IMR-90 (cell line): ENCODE measurements around the gene DGLUCY. TPM values are rescaled to one million over a fixed set of nuclear protein-coding genes. Genes with fewer than 3 reads are reported as not detected.

Experiments used
- ATAC-seq: fragments of 200-7000 bp; cut with Tn5 transposase; 2 replicates; pipeline ENCODE4 v1.9.1; 2020; ENCODE audit warnings: low read depth, mild to moderate bottlenecking, moderate library complexity
- BruUV-seq: library from RNA; stranded (reverse); fragments of 400-500 nt; replicated peaks from 2 replicates; lab custom pipeline; 2021; lab: Mats Ljungman, UMichigan
- CTCF ChIA-PET: fragments of 300-600 bp; formaldehyde crosslinking; extraction: SDS; loops from one replicate; lab custom pipeline; 2021; ENCODE audit warnings: antibody characterized with exemption; lab: Yijun Ruan, JAX
- POLR2A ChIA-PET: fragments of 300-600 bp; sonication (Branson Sonifier 250); formaldehyde crosslinking; loops from one replicate; lab custom pipeline; 2022; ENCODE audit warnings: antibody characterized with exemption; ENCODE audit not compliant: unreplicated experiment; lab: Charles Lee
- DNase-seq: peaks from one replicate; pipeline ENCODE4 v3.0.0; 2013
- H2AFZ ChIP-seq: replicated peaks from 2 replicates; pipeline ENCODE3; 2013; ENCODE audit warnings: low read length, mild to moderate bottlenecking; ENCODE audit not compliant: poor library complexity
- H2AK5ac ChIP-seq: 2 replicates; pipeline ENCODE4 v1.6.1; 2013; ENCODE audit warnings: low read depth, low read length, inconsistent platforms
- H2AK9ac ChIP-seq: replicated peaks from 2 replicates; pipeline ENCODE3; 2013; ENCODE audit warnings: mild to moderate bottlenecking, low read depth, low read length, moderate library complexity; ENCODE audit not compliant: poor library complexity
- H2BK120ac ChIP-seq: 2 replicates; pipeline ENCODE4 v1.6.1; 2013; ENCODE audit warnings: low read depth, low read length, inconsistent platforms
- H2BK15ac ChIP-seq: 3 replicates; pipeline ENCODE4 v1.6.1; 2013; ENCODE audit warnings: low read depth, low read length, inconsistent platforms
- H2BK20ac ChIP-seq: 2 replicates; pipeline ENCODE4 v1.6.1; 2013; ENCODE audit warnings: low read depth, mild to moderate bottlenecking, inconsistent platforms, low read length, moderate library complexity
- H2BK5ac ChIP-seq: 2 replicates; pipeline ENCODE4 v1.6.1; 2013; ENCODE audit warnings: mild to moderate bottlenecking, low read depth, low read length, inconsistent platforms; ENCODE audit not compliant: poor library complexity, severe bottlenecking
- H3K14ac ChIP-seq: replicated peaks from 2 replicates; pipeline ENCODE4 v1.6.1; 2013; ENCODE audit warnings: low read depth, low read length, inconsistent platforms
- H3K18ac ChIP-seq: 2 replicates; pipeline ENCODE4 v1.6.1; 2013; ENCODE audit warnings: low read depth, low read length, control low read depth
- H3K23ac ChIP-seq: 2 replicates; pipeline ENCODE4 v1.6.1; 2013; ENCODE audit warnings: low read depth, low read length, inconsistent platforms
- H3K27ac ChIP-seq: 2 replicates; pipeline ENCODE4 v1.5.1; 2013; ENCODE audit warnings: mild to moderate bottlenecking, control low read depth, low read length; ENCODE audit not compliant: insufficient read depth
- H3K27me3 ChIP-seq: 2 replicates; pipeline ENCODE4 v1.6.1; 2013; ENCODE audit warnings: low read length; ENCODE audit not compliant: control insufficient read depth, insufficient read depth
- H3K36me3 ChIP-seq: 2 replicates; pipeline ENCODE4 v1.6.1; 2013; ENCODE audit warnings: low read length, mixed read lengths; ENCODE audit not compliant: control insufficient read depth, insufficient read depth
- H3K4ac ChIP-seq: 2 replicates; pipeline ENCODE4 v1.6.1; 2013; ENCODE audit warnings: low read depth, low read length, inconsistent platforms
- H3K4me1 ChIP-seq: 2 replicates; pipeline ENCODE4 v1.6.1; 2013; ENCODE audit warnings: low read length, mixed read lengths; ENCODE audit not compliant: control insufficient read depth, insufficient read depth
- H3K4me2 ChIP-seq: 2 replicates; pipeline ENCODE4 v1.6.1; 2013; ENCODE audit warnings: low read depth, mild to moderate bottlenecking, control low read depth, low read length, moderate library complexity
- H3K4me3 ChIP-seq: 2 replicates; pipeline ENCODE4 v1.5.1; 2013; ENCODE audit warnings: low read depth, mild to moderate bottlenecking, control low read depth, low read length, moderate library complexity; ENCODE audit not compliant: insufficient read depth
- H3K56ac ChIP-seq: 2 replicates; pipeline ENCODE4 v1.6.1; 2013; ENCODE audit warnings: low read length, inconsistent platforms; ENCODE audit not compliant: insufficient read depth; ENCODE audit errors: extremely low read depth
- H3K79me1 ChIP-seq, 2 experiments: 2 replicates each; pipeline ENCODE4 v1.6.1; 2013; ENCODE audit warnings: low read length in 2 of 2, inconsistent platforms in 1 of 2, low read depth in 1 of 2
- H3K9ac ChIP-seq: 2 replicates; pipeline ENCODE4 v1.6.1; 2013; ENCODE audit warnings: low read depth, low read length, control low read depth
- H3K9me1 ChIP-seq: 2 replicates; pipeline ENCODE4 v1.6.1; 2013; ENCODE audit warnings: low read length, inconsistent platforms; ENCODE audit not compliant: insufficient read depth
- H3K9me3 ChIP-seq: 2 replicates; pipeline ENCODE4 v1.6.1; 2013; ENCODE audit warnings: low read length; ENCODE audit not compliant: control insufficient read depth, insufficient read depth
- H4K20me1 ChIP-seq: 2 replicates; pipeline ENCODE4 v1.6.1; 2013; ENCODE audit warnings: low read length, inconsistent platforms; ENCODE audit not compliant: insufficient read depth
- H4K5ac ChIP-seq: 2 replicates; pipeline ENCODE4 v1.6.1; 2013; ENCODE audit warnings: mild to moderate bottlenecking, low read depth, low read length, control low read depth
- H4K8ac ChIP-seq, 2 experiments: 2 replicates each; pipeline ENCODE4 v1.6.1; 2013; ENCODE audit warnings: low read depth in 2 of 2, low read length in 2 of 2, control low read depth in 1 of 2, inconsistent platforms in 1 of 2
- H4K91ac ChIP-seq: 2 replicates; pipeline ENCODE4 v1.6.1; 2013; ENCODE audit warnings: low read depth, low read length, inconsistent platforms; ENCODE audit not compliant: insufficient read depth
- CEBPB ChIP-seq: IDR thresholded peaks from 2 replicates; pipeline ENCODE4 v1.6.1; 2012; ENCODE audit warnings: low read depth, low read length, improper control_type of control experiment
- USF2 ChIP-seq: fragments of 150-350 bp; IDR thresholded peaks from 2 replicates; pipeline ENCODE4 v1.6.1; 2017; ENCODE audit warnings: mild to moderate bottlenecking, antibody characterized with exemption, low read length, low read depth
- WGBS, 2 experiments: methylation state at CpG; one replicate each; pipeline versions ENCODE4 v1.1.5 to v1.1.7; 2013; ENCODE audit warnings: missing lambda C conversion rate in 2 of 2; ENCODE audit not compliant: insufficient read length in 1 of 2; ENCODE audit errors: extremely low coverage in 2 of 2; 5-methylcytosine and 5-hydroxymethylcytosine counted together
- dilution Hi-C: fragments of 300-500 bp; cut with HindIII; formaldehyde crosslinking; loops from one replicate; pipeline ENCODE4 v1.14.3; 2018; ENCODE audit warnings: low sequenced_read_pairs; ENCODE audit not compliant: unreplicated experiment
- in situ Hi-C: fragments of 300-500 bp; cut with MboI; formaldehyde crosslinking; loops from 3 replicates; pipeline ENCODE4 v1.14.3; 2019; ENCODE audit warnings: low sequenced_read_pairs, inconsistent platforms, mixed read lengths
- intact Hi-C: fragments of 100-400 bp; cut with micrococcal nuclease; formaldehyde crosslinking; loops from 2 replicates; pipeline ENCODE4 v1.10.0; 2022
- polyA plus RNA-seq, 3 experiments: library from polyadenylated mRNA; depleted of rRNA; stranded (reverse); fragments of >200 nt; gene quantifications; 2 replicates each; pipeline ENCODE4 v1.2.3, GENCODE V29; 2012; ENCODE audit warnings: low replicate concordance in 1 of 3
- total RNA-seq: library from RNA; depleted of rRNA; stranded (reverse); fragments of >200 nt; gene quantifications from 2 replicates; pipeline ENCODE4 v1.2.3, GENCODE V29; 2012

DGLUCY gene
- total and polyA plus RNA-seq, 2 of the 4 experiments (the other 2 are of a cell fraction), result 8.5 to 13.3 TPM

GRCh38 chr14:91116913-91117588, 3.2 kb downstream of the DGLUCY start:
- H4K5ac ChIP-seq, result no peak overlapping the region
- no peak overlapping the region for H3K56ac ChIP-seq
- ATAC-seq (no peak), DNase-seq (no peak)
- intact Hi-C loops, result no loop called here
- no TSS peak for BruUV-seq
- no peak overlapping the region for H2BK20ac ChIP-seq
- H3K4me2 ChIP-seq, result no peak overlapping the region
- no peak overlapping the region for H3K14ac ChIP-seq
- no peak overlapping the region for H2AFZ ChIP-seq
- TF ChIP-seq USF2, result no peak
- TF ChIP-seq CEBPB, result no peak
- H2AK5ac ChIP-seq, result no peak overlapping the region
- POLR2A ChIA-PET, result no interaction called here
- 0% methylated on average over 1 of the region's 7 CpGs; no CpG with 5 or more reads in 1 of the 2 experiments for WGBS, 2 experiments
- peaks cover 8% of the 10 kb centered on the region; the same call in 1 of the 2 replicates for H3K4me1 ChIP-seq
- H2BK120ac ChIP-seq, result no peak overlapping the region
- H2AK9ac ChIP-seq, result no peak overlapping the region
- no peak overlapping the region for H3K4ac ChIP-seq
- no peaks in the 10 kb centered on the region for H3K9me3 ChIP-seq
- no peaks in the 10 kb centered on the region for H3K36me3 ChIP-seq
- no peak overlapping the region for H3K9ac ChIP-seq
- H2BK5ac ChIP-seq, result no peak overlapping the region
- no peak overlapping the region for H2BK15ac ChIP-seq
- no peak overlapping the region for H4K8ac ChIP-seq
- in situ Hi-C loops, result no loop called here
- H3K4me3 ChIP-seq, result no peak overlapping the region
- CTCF ChIA-PET, result interaction anchor here (0.7 kb wide), 1 partner anchor 16 kb away, joined by 3 read pairs; no protein-coding TSS in a partner anchor
- no peak overlapping the region for H4K91ac ChIP-seq
- H3K27ac ChIP-seq, result no peak overlapping the region
- no peaks in the 10 kb centered on the region for H4K20me1 ChIP-seq
- no peak overlapping the region for H3K23ac ChIP-seq
- peaks cover 8% of the 10 kb centered on the region for H3K9me1 ChIP-seq
- H3K27me3 ChIP-seq, result no peaks in the 10 kb centered on the region
- H3K18ac ChIP-seq, result no peak overlapping the region
- dilution Hi-C loops, result no loop called here
- H3K79me1 ChIP-seq, result peaks cover 0 to 12% of the 10 kb centered on the region in 2 experiments; a peak in 2 of 4 replicates
